ENCODE data around the gene CCDC122.

DNA sequence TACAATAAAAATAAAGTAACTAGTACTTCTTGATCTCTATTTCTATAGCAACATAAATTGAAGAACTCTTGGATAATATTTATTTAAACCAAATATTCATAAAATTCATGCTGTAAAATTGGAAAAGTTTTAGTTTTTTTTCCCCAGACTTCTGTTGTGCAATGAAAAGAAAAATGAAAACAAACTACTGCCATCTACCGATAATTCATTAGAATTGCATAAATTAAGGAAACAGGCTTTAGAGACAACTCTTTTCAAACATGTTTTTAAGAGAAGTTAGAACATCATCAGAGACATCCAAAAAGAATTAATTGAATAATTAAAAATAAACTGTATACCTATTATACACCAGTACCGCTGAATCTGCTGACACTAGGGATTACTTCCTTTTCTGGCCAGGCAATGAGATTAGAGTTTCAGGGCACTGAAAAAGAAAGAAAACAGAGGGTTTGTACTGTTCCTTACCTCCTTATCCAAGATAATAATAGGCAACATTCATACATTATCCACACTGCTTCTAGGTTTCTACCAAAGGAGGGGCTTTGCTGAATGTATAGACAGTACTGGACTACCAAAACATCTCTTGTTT, 4.9 kb downstream of the CCDC122 start:
- TF ChIP-seq CTCF (IDR thresholded peaks at IDR 0.05) (peak; percentile 45 to 76 (median 63)), POLR2A (IDR thresholded peaks at IDR 0.05) (no peak)
